ENCODE results near the gene CYTIP.

The CYTIP gene

DNA sequence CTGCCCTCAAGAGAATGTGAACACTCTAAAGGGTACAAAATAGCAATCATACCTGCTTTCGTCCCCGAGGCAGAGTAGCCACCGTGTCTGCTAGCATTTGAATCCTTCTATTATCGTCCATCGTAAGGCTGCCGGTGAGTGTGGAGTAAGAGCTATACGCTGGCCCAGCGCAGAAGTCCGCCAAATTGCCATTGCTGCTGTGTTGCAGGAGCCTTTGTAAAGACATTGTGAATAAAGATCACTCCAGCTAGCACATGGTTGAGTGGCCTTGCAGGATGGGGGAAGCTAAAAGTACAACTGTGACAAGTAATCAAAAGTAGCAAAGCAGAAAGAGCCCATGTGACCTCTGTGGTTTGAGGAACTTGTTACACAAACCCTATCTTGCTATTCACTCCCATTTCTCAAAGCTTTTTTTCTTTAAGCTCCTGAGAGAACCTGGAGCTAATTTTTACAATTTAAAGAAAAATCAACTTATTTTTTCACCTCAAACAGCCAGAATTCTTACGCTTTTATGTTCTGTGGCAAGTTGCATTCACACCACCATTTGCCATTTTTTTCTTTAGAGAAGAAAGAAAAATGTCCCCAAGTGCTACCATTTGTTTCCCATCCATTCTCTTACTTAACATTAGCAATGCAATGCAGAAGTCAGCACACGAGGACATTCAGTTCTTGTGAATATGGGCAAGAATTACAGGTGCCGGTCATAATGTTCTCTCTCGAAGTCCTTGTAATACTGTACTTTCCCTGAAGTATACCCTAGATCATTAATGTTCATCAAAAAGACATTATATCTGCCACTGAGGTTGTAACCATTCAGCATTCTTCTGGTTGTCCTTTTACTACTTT, at the start of gene CYTIP:
Gene CYTIP (minus strand): TSS at position 295 of the 846 bp plus-strand sequence. CDS start 69 bp downstream, at position 226.
- peak; percentile 68 for DNase-seq

DNA sequence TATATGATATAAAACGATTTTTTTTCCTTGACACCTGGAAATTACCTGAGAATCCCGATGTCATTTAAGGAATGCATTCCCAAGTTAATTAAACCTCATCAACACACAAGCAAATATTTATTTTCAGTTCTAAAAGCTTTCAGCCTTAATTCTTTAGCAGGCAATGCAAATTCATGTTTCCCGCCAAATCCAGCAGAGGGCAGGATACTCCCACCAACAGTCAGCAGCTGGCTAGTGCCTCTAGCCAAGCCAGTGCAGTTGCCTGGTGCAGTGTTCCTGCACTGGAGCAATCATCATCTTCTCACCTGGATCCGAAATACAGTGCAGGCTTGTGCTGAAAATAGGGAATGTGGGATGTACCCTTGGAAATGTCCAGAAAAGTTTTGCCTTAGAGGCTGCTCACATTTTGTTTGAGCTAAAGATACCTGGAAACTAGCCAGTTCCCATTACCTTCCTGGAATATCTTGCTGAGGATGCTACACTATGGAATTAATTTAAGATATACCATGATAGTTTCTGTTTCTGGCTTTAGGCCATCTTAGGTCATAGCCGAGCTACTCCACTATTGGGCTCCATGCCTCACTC, 48.4 kb upstream of the CYTIP start:
- DNase-seq = peak; percentile 62

DNA sequence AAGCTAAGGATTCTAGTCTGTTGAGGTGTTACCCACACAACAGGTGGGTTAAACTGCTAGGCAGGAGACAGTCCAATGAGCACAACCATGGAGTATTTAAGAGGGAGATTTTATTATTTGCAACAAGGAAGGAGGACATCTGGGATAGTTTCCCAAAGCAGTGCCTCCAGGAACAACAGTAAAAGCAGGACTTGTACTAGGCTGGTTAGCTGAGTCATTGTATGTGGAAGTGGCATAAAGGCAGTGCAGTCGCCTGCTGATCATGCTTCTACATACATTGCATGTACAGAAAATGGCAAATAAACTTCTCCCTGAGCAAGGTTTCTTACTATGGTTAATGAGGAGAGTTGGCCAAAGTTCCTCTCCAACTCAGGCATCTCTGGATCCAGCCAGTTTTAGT, 46.1 kb upstream of the CYTIP start:
- DNase-seq = no peak

DNA sequence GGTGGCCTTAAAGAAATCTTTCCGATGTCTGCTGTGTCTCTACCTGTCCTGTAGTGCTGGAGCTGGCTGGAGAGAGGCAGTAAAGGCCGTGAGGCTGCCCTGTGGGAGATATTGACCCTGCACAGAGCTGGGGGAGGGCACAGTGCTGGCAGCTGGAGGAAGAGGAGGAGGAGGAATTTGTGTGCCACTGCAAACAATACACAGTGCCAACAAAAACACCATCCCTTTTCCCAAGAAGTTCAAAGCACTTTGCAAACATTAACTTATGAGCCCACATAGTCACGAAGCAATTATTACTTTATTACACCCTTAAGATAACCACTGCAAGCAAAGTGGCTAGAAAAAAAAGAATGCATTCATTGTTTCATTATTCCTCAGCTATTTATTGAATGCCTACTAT, 45.0 kb upstream of the CYTIP start:
- no peak for DNase-seq

DNA sequence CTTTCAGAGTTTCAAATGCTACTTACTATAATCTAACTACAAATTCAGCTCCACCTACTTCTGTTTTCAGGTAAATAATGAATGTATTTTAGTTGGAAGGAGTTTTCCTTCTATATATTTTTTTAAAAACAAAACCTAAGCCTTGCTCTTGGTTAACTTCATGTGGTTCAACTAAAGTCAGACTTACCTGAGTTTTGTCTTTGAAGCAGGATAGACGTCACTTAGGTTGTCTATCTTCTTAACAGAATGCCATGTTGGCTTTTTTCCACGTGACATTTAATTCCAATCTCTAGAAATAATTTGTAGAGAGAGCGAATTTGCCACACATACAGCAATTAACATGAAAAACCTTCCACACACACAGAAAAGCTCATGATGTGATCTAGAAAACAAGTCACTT, 43.9 kb upstream of the CYTIP start:
- no peak for DNase-seq

DNA sequence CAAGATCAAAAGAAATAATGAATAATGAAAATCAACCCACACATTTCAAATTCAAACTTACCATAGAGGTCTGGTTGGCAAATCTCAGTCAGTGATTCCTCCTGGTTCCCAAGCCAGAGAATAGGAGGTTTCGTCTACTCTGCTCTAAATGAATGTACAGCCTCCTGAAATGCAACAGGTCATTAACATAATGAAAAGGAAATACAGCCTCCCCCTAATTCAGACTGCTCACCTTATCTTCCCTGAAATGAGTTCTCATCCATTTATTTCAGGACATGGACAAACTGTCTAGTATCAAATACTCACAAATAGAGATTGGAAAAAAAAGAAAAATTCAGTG, 43.4 kb upstream of the CYTIP start:
- no peak for DNase-seq

DNA sequence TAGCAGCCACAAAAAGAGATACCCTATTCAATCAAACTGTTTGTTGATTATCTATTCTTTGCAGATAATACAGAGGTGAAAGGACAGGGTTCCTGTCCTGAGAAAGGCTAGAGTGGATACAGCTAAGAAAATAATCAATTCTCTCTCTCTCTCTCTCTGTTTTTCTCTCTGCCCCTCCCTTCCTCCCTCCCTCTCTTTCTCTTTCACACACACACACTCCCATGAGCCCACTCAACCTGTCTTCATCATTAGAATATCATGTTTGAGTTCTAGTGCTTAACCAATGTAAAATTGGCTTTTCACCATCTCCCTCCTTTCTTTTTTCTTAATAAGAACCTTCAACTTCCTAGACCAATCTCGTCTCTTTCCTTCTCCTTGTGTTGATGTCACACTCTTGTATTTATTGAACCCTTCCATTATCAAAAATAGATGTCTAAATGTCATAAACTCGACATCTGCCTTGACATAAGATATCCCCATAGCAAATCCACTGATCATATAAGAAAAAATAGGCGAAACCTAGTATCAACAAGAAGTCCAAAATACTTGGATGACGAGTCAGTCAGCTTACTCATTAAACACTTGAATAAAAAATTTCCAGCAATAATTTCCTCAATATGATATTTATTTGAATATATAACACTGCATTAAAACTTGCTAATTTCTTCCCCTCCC, 42.8 kb upstream of the CYTIP start:
- no peak for DNase-seq

DNA sequence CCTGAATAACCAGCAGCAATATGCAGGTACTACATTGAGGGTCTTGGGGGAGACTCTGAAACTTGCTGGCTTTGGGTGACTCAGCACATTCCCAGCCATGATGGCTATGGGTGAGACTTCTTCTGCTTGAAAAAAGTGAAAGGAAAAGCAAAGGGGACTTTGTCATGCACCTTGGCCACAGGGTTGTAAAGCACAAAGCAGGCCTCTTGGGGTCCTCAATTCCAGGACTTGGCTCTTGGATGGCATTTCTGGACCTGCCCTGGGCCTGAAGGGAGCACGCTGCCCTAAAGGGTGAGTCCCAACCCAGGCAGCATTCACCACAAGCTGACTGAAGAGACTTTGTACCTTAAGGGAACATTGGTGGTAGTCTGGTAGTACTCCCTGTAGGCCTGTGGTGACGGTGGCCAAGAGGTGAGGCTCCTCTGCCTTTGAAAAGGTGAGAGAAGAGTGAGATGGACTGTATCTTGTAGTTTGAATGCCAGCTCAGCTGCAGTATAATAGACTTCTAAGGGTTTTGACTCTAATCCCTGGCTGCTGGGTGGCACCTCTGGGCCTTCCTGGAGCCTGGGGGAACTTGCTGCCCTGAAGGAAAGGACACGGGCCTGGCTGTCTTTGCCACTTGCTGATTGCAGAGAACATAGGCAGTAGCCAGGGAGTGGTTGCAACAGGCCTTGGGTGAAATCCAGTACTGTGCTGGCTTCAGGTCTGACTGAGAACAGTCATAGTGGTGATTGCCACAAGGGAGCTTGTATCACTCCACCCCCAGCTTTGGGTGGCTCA, 36.5 kb upstream of the CYTIP start:
- peak; percentile 38 for DNase-seq

DNA sequence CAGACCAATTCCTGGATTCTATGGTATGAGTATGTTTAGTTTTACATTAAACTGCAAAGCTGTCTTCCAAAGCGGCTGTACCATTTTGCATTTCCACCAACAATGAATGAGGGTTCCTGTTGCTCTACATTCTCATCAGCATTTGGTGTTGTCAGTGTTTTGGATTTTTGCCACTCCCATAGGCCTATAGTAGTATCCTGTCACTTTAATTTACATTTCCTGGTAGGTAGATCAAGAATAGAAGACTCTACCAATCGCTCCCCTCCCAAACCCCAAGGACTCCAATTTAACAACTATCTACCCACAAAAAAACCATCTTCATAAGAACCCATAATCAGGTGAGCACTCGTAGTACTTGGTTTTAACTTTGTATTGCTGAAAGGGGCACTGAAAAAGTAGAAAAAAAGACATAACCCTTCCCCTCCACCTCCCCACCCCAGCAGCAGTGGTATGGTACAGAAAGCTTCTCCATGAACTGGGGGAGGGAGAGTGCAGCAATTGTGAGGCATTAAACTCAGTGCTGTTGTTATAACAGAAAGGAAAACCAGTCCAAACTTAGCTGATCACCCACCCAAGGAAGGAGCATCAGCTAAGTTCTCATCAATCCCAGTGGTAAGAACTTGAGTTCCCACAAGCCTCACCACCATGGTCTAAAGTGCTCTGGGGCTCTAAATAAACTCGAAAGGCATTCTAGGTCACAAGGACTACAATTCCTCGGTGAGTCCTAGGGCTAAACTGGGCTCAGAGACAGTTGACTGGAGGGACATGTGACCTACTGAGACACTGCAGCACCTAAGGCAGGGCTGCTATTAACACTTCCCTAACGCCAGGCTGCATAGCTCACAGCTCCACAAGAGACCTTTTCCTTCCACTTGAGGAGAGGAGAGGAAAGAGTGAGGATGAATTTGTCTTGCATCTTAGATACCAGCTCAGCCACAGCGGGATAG, 35.5 kb upstream of the CYTIP start:
- DNase-seq = no peak

DNA sequence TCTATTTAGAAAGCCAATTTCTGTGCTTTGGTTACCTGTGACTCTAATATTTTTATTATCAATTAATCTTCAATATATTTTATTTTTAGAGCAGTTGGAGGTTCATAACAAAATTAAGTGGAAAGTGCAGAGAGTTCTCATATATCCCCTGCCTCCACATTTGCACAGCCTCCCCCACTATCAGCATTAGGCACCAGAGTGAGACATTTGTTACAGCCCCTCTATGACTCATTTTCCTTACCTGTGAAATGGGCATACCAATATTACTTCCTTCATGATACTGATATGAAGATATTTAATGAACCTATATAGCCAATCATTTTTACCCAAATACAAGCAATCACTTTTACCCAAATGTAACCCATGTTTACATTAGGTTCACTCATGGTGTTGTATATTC, 34.0 kb upstream of the CYTIP start:
- DNase-seq = no peak

DNA sequence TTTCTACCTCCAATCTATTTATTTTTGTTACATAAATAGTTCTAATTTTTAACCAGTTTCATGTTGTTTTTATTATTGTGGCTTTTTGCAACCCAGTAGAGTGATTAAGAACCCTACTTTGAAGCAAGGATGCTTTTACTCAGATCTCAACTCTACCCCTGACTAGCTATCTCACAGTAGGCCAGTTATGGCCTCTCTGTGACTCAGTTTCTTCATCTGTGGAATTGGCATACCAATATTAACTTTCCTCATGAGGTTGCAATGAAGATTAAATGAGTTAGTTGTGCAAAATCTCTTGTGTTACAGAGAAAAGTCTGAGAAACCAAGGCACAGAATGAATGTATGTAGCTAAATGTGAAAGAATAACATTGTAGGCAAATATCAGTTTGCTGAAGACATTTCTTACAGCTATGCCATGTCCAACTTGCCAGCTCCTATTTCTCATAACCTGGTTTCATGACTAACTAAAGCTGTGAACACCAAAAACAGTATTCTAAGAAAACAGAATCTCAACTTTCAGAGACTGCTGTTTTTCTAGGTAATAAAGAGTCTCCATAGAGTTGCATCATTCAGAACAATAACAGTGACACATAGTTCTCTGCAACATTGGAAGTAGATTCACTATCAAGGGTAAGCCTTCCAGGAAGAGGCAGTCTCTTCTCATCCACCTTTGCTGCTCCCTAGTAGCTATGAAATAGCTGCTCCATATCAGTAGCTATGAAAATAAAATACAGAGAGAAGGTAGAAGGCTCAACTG, 33.2 kb upstream of the CYTIP start:
- DNase-seq = no peak

DNA sequence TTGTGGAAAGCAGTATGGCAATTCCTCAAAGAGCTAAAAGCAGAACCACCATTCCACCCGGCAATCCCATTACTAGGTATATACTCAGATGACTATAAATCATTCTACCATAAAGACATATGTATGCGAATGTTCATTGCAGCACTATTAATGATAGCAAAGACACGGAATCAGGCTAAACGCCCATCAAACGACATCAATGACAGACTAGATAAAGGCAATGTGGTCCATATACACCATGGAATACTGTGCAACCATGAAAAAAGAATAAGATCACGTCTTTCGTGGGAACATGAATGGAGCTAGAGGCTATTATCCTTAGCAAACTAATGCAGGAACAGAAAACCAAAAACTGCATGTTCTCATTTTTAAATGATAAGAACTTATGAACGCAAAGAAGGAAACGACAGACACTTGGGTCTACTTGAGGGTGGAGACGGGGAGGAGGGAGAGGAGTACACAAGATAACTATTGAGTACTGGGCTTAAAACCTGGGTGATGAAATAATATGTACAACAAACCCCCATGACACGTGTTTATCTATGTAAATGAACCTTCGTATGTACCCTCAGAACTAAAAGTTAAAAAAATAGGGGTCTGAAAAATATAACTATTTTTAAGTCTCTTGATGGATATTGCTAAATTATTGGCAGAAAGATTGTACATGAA, 32.0 kb upstream of the CYTIP start:
- DNase-seq = no peak

DNA sequence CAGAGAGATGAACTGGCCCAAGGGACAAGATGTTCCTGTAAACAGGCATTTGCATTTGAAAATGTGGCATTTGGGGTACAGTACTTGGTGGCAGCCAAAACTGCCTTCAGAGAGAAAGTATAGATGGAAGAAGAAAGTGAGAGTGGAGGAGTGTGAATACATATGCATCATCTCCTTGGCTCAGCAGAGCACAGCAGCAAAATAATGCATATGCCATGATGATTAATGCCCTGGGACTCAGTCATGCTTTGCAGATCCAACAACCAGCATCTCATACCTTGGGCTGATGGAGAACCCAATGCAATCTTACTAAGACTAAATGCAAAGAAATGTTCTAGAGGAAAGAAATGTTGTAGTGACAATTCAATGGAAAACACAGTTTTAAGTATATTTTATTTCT, 29.7 kb upstream of the CYTIP start:
- DNase-seq = no peak

DNA sequence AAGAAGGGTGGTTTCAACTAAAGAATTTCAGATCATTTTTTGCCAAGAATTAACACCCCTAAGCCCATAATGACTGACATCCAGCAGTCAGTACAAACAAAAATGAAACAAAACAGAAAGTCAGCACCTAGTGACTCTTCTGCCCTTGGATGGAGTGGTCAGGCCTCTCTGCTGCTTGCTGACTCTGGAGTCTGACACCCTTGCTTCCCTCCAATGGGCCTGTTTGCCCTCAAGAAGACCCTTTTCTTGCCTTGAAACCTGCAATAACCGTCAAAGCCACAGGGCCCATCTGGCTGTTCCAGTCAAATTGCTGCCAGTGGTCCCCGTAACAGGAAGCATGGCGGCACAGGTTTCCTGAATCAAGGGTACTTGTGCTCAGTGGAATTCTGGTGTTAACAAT, 27.2 kb upstream of the CYTIP start:
- no peak for DNase-seq

DNA sequence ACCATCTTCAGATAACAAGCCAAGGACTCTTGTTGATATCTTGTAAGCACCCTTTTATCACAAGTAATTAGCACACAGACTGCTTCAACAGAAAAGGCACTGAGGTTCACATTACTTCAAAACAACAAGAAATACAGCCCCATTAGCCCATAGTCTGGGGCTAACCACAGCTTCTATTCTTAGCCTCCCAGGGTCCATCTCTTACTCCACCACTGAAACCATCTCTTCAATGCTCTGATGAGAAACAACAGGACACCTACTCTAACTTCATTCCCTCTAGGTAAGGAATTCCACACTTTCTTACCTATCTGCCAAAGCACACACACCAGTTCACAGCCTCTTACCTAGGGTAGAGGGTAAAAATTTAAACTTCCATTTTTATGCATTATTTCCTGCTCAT, 26.4 kb upstream of the CYTIP start:
- no peak for DNase-seq

DNA sequence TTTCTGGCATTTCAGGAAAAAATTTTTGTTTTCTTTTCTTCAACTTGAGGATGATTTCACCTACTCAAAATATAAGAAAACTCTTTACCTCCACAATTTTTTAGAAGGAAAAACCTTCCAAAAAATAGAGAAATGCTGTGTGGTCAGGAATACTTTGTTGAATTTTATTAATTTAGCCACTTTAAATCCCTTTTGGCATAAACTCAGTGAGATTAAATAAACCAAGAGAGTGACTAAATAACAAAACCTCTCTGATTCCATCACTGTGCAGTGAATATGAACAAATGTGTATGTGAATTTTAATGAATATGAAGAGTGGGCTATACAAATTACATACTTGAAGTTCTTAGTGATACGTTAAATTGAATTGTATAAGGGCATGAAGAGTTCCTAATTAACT, 25.8 kb upstream of the CYTIP start:
- no peak for DNase-seq

DNA sequence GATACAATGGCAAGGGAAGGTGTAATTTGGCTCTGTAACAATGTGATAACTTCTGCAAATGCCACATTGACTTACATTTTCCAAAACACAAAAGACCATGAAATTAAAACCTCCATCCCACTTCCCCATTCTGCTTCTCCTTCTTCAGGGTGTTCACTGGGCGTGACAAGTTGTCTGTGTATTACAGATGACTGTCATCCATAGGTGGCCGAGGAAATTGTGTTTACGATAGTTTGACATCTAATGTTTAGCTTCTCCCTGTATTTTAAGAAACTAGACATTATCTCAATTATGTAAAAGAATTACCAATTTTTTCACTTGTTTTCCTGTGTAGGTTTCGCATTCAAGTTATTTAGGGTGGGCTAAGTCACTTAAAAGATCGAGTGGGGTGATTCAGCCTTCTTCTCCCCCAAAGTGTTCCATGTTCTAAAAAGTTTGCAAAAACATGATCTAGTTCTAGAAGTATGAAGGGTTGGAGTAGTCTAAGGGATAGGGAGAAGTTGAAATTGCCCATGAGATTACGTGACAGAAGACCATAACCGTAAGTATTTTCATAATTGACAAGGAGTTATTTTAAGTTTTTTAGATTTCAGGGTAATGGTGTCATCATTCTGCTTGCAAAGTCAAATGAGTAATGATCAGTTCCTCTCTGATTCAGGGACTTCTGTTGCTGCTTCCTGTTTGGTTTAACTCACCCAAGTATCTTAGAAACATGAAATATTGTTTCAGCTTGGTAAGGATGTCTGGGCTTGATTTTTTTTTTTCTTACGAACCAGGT, 25.2 kb upstream of the CYTIP start:
- DNase-seq = no peak

DNA sequence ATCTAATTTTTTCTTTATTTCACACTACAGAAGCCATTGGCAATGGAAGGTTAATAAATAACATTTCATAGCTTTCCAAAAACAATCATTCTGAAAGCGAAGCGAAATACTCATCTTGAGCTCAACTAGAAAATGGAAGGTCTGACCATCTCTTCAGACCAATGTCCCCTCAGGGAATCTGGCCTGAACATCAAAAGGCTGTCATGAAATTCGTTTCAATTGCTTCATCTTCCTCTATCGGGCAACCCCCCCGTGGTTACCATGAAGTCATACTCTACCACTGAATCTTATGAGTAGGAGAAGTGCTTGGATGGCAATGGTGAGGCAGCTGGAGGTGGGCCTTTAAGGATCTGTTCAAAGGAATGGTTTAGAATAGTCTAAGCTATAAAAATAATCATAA, 22.9 kb upstream of the CYTIP start:
- DNase-seq = no peak

DNA sequence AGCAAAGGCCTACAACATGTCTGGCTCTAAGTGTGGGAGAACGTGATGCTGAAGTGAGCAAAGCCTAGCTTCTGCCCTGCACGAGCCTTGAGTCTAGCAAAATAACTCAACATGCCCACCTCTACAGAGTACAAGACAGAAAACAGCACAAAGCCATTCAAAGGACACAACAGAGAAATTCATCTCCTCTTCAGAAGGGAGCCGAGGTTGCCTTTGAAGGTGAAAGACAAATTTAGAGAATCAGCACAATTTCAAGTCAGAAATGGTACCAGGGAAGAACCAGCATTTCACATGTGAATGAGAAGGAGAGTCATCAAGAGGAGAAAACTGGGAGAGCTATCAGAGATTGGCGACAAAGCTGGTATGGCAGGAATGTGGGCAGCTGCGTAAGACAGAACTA, 21.7 kb upstream of the CYTIP start:
- no peak for DNase-seq

DNA sequence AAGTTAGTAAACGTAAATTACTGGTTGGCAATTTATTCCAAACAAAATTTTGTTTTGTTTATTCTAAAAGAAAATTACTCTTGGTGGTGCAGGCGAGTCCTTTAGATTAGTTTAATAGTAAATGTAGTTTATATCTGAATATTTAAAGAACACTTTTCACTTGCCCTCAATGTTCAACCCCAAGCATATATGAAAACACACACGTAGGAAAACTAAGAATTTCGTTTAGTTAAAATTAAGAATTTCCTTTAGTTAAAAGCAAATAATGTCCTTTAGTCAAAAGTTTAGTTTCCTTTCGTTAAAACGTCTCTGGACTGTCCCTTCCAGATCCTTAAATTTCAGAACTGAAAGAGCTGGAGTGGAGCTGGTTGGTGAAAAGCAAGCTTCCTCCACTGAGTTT, 19.1 kb upstream of the CYTIP start:
- no peak for DNase-seq

Data from activated CD4-positive, CD25-positive, alpha-beta regulatory T cell treated with anti-CD3 and anti-CD28 coated beads, Interleukin-2, amount 50 U/mL, for 72 hours (primary cell).